NCI-H82 (cell line): ENCODE results near the gene C15orf39.
"Not testable (repeated sequence)": the region's sequence is repeated elsewhere in the genome, so short reads cannot be mapped to it uniquely, and the experiment has no call there.

Source experiments
- DNase-seq: peaks from one replicate; lab custom pipeline; 2025; lab: John Stamatoyannopoulos, UW

C15orf39 gene

GRCh38 chr15:75231836-75232235 is 30.2 kb downstream of the C15orf39 start:
- no peak for DNase-seq

- no peak for DNase-seq
Observed at GRCh38 chr15:75232252-75232813, 30.7 kb downstream of the C15orf39 start.

GRCh38 chr15:75232826-75233503 is 31.3 kb downstream of the C15orf39 start:
- DNase-seq, result no peak

GRCh38 chr15:75233504-75234190 is 32.0 kb downstream of the C15orf39 start:
- no peak for DNase-seq

- no peak for DNase-seq
Observed at GRCh38 chr15:75234191-75234810, 32.6 kb downstream of the C15orf39 start.

GRCh38 chr15:75235051-75235673 is 33.5 kb downstream of the C15orf39 start:
- DNase-seq, result no peak

- DNase-seq, result no peak
Observed at GRCh38 chr15:75235760-75236729, 34.4 kb downstream of the C15orf39 start.

GRCh38 chr15:75237316-75237982 is 35.8 kb downstream of the C15orf39 start:
- DNase-seq, result no peak

GRCh38 chr15:75238150-75238549 is 36.5 kb downstream of the C15orf39 start:
- DNase-seq, result no peak

- not testable (repeated sequence) for DNase-seq
Observed at GRCh38 chr15:75245741-75246140, 44.1 kb downstream of the C15orf39 start.

- not testable (repeated sequence) for DNase-seq
Observed at GRCh38 chr15:75248991-75249390, 47.3 kb downstream of the C15orf39 start.

GRCh38 chr15:75249726-75250125 is 48.0 kb downstream of the C15orf39 start:
- no peak for DNase-seq

GRCh38 chr15:75251343-75251742 is 49.7 kb downstream of the C15orf39 start:
- DNase-seq, result not testable (repeated sequence)

- DNase-seq, result not testable (repeated sequence)
Observed at GRCh38 chr15:75252285-75252684, 50.6 kb downstream of the C15orf39 start.

- DNase-seq, result not testable (repeated sequence)
Observed at GRCh38 chr15:75258034-75258433, 56.4 kb downstream of the C15orf39 start, which contains the start of gene GOLGA6C. Gene GOLGA6C (plus strand): TSS chr15:75258334. CDS start chr15:75258599, 265 bp downstream.

GRCh38 chr15:75258620-75259343 is 57.1 kb downstream of the C15orf39 start:
- not testable (repeated sequence) for DNase-seq

- not testable (repeated sequence) for DNase-seq
Observed at GRCh38 chr15:75259873-75260272, 58.2 kb downstream of the C15orf39 start.
